ENCODE data around the gene SDCCAG8. TPM values are rescaled to one million over a fixed set of nuclear protein-coding genes. Genes with fewer than 3 reads are reported as not detected.

Gene SDCCAG8
- total and polyA plus RNA-seq, 2 of the 8 experiments (the other 6 are each of a cell fraction or from before 2014, with no cell fraction given): 15.6 to 21.0 TPM

DNA sequence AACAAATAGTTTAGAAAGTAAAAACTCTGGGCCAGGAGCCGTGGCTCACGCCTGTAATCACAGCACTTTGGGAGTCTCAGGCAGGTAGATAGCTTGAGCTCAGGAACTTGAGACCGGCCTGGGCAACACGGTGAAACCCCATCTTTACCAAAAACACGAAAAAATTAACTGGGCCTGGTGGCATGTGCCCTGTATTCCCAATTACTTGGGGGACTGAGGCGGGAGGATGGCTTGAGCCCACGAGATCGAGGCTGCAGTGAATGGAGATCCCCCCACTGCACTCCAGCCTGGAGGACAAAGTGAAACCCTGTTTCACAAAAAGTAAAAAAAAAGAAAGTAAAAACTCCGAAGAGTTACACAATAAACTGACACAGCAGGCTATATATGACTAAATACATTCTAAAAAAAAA, 11.4 kb upstream of the SDCCAG8 start:
- no peaks in the 10 kb centered on the region; the same call in 1 of the 2 replicates for H3K79me1 ChIP-seq (ENCODE audit: low read depth, low read length)
- H3K56ac ChIP-seq (replicated peaks; ENCODE audit: insufficient read length, low read depth, low read length): no peak overlapping the region
- ChIA-PET CTCF (ENCODE audit: partially characterized antibody) (no interaction called here), POLR2A (ENCODE audit: partially characterized antibody) (no interaction called here)
- H2AK5ac ChIP-seq (ENCODE audit: low read depth, low read length): no peak overlapping the region
- H3K36me3 ChIP-seq (ENCODE audit: control insufficient read depth in 2 of 4, insufficient read depth in 4 of 4, low read length in 3 of 4): no peaks in the 10 kb centered on the region
- H3K23me2 ChIP-seq (ENCODE audit: low read depth, low read length): no peaks in the 10 kb centered on the region
- H3K27me3 ChIP-seq (replicated peaks in 1 of 4; ENCODE audit: control insufficient read depth in 3 of 4, extremely low read depth in 1 of 4, insufficient read depth in 3 of 4, low read length in 3 of 4): no peaks in the 10 kb centered on the region
- H3K14ac ChIP-seq (ENCODE audit: insufficient read length): no peak overlapping the region
- no peak overlapping the region for H2AFZ ChIP-seq (ENCODE audit: low read length)
- H2BK20ac ChIP-seq (ENCODE audit: low read length): no peak overlapping the region
- peaks cover 17 to 95% of the 10 kb centered on the region in 2 experiments for H3K79me2 ChIP-seq (ENCODE audit: control insufficient read depth in 1 of 2, insufficient read depth in 2 of 2, low read length in 2 of 2)
- H3K4me1 ChIP-seq (replicated peaks in 1 of 4; ENCODE audit: control insufficient read depth in 3 of 4, insufficient read depth in 4 of 4, low read length in 3 of 4): no peaks in the 10 kb centered on the region
- H3K9me3 ChIP-seq (ENCODE audit: insufficient read depth in 2 of 2, low read depth in 1 of 2, low read length in 1 of 2): no peaks in the 10 kb centered on the region
- 0 out of 2 replicates have a peak overlapping the region, but pooled peaks have one; percentile 14 for H4K8ac ChIP-seq (ENCODE audit: extremely low read depth, insufficient read depth, low read length)
- no peak overlapping the region for H4K5ac ChIP-seq (ENCODE audit: insufficient read length, low read depth, low read length)
- H3K27ac ChIP-seq (ENCODE audit: low read depth, low read length): no peak overlapping the region
- no peak for DNase-seq (ENCODE audit: low read depth in 1 of 2, low spot score in 2 of 2)
- no peak overlapping the region for H4K91ac ChIP-seq (replicated peaks; ENCODE audit: insufficient read length, low read length)
- no peak overlapping the region for H3K4me3 ChIP-seq (ENCODE audit: extremely low read depth in 1 of 4, insufficient read depth in 2 of 4, low read depth in 3 of 4, low read length in 4 of 4)
- 82% methylated on average over 9 of the region's 9 CpGs; no CpG with 5 or more reads in 1 of the 2 experiments for WGBS, 2 experiments (ENCODE audit: extremely low coverage in 1 of 2, insufficient coverage in 1 of 2, insufficient read length in 1 of 2, insufficient replicate concordance in 2 of 2, low coverage in 1 of 2, low lambda C conversion rate in 2 of 2, missing lambda C conversion rate in 1 of 2)
- H3K23ac ChIP-seq (ENCODE audit: insufficient read length): no peak overlapping the region
- no peak overlapping the region for H2BK5ac ChIP-seq (ENCODE audit: low read depth, low read length)
- no peak overlapping the region for H3K4me2 ChIP-seq (ENCODE audit: insufficient read depth in 1 of 2, low read depth in 2 of 2, low read length in 2 of 2)
- no peak overlapping the region for H2BK120ac ChIP-seq (replicated peaks; ENCODE audit: low read depth, low read length)
- no peak overlapping the region for H3K9ac ChIP-seq (replicated peaks in 1 of 4; ENCODE audit: extremely low read depth in 1 of 4, low read depth in 3 of 4, low read length in 3 of 4)
- no peak overlapping the region for H3K4ac ChIP-seq (replicated peaks; ENCODE audit: insufficient read length, low read depth, low read length)
- H2BK15ac ChIP-seq (ENCODE audit: low read length): no peak overlapping the region
- no peak for TF ChIP-seq E2F6 (IDR thresholded peaks at IDR 0.05)
- no peak for TF ChIP-seq YY1 (IDR thresholded peaks at IDR 0.05; ENCODE audit: low read depth, low read length)
- TF ChIP-seq BRCA1 (IDR thresholded peaks at IDR 0.05; ENCODE audit: low read depth, low read length): no peak
- TF ChIP-seq TAF1 (IDR thresholded peaks at IDR 0.05; ENCODE audit: low read depth, low read length): no peak
- TF ChIP-seq SP2 (IDR thresholded peaks at IDR 0.05; ENCODE audit: low read length): no peak
- TF ChIP-seq SIRT6 (IDR thresholded peaks at IDR 0.05; ENCODE audit: low read length): no peak
- peaks cover 0 to 4% of the 10 kb centered on the region in 2 experiments for H4K20me1 ChIP-seq (replicated peaks in 1 of 2; ENCODE audit: control insufficient read depth in 1 of 2, insufficient read depth in 2 of 2, low read length in 2 of 2)
- no peak overlapping the region for H3K18ac ChIP-seq (ENCODE audit: extremely low read depth, low read length)
- no peak for FAIRE-seq
- H2BK12ac ChIP-seq (ENCODE audit: low read depth, low read length): no peak overlapping the region

Data from H1 (cell line).